NCI-H226 (cell line): ENCODE results near the gene SLC12A1.
A peak's percentile ranks its signal among the peaks of the same experiment; 100 is the strongest.
"Not testable (repeated sequence)": the region's sequence is repeated elsewhere in the genome, so short reads cannot be mapped to it uniquely, and the experiment has no call there.

Experiments used
- DNase-seq: peaks from one replicate; pipeline ENCODE4 v3.0.0-alpha.2; 2015

The SLC12A1 gene

GRCh38 chr15:48315041-48315440 lies 108.9 kb downstream of the SLC12A1 start:
- no peak for DNase-seq

GRCh38 chr15:48317221-48317620 lies 111.1 kb downstream of the SLC12A1 start:
- DNase-seq, result no peak

GRCh38 chr15:48318131-48318530 lies 112.0 kb downstream of the SLC12A1 start:
- DNase-seq, result no peak

GRCh38 chr15:48323294-48323693 lies 117.2 kb downstream of the SLC12A1 start:
- DNase-seq, result no peak

GRCh38 chr15:48324949-48325348 lies 118.8 kb downstream of the SLC12A1 start:
- DNase-seq, result no peak

GRCh38 chr15:48325400-48325799 lies 119.3 kb downstream of the SLC12A1 start:
- no peak for DNase-seq

- DNase-seq, result not testable (repeated sequence)
Measured at GRCh38 chr15:48326180-48326579, 120.1 kb downstream of the SLC12A1 start.

- DNase-seq, result no peak
Measured at GRCh38 chr15:48330105-48330785, 124.1 kb downstream of the SLC12A1 start.

- DNase-seq, result peak; percentile 86
Measured at GRCh38 chr15:48330855-48331795, 125.0 kb downstream of the SLC12A1 start, which contains the start of gene DUT. TSS of gene DUT (plus strand) at chr15:48331429. CDS start at chr15:48331516, 87 bp downstream.

GRCh38 chr15:48331796-48332641 lies 125.9 kb downstream of the SLC12A1 start:
- DNase-seq, result peak; percentile 34

- DNase-seq, result no peak
Measured at GRCh38 chr15:48332642-48333034, 126.5 kb downstream of the SLC12A1 start.

- DNase-seq, result no peak
Measured at GRCh38 chr15:48333540-48333939, 127.4 kb downstream of the SLC12A1 start.

GRCh38 chr15:48334260-48334659 lies 128.2 kb downstream of the SLC12A1 start:
- no peak for DNase-seq

GRCh38 chr15:48336940-48337339 lies 130.8 kb downstream of the SLC12A1 start:
- DNase-seq, result no peak

GRCh38 chr15:48337607-48338006 lies 131.5 kb downstream of the SLC12A1 start:
- DNase-seq, result no peak

- DNase-seq, result no peak
Measured at GRCh38 chr15:48340111-48340510, 134.0 kb downstream of the SLC12A1 start.

GRCh38 chr15:48343865-48344264 lies 137.8 kb downstream of the SLC12A1 start:
- DNase-seq, result no peak

- no peak for DNase-seq
Measured at GRCh38 chr15:48345516-48345915, 139.4 kb downstream of the SLC12A1 start.

- peak; percentile 68 for DNase-seq
Measured at GRCh38 chr15:48352474-48353072, 146.5 kb downstream of the SLC12A1 start.
